Hepatocyte (in vitro differentiated cells): ENCODE data around the gene GJB5. TPM values are rescaled to one million over a fixed set of nuclear protein-coding genes. Genes with fewer than 3 reads are reported as not detected.

Experiments
- DNase-seq: peaks from one replicate; pipeline ENCODE4 v3.0.0-alpha.2; 2016; ENCODE audit warnings: low spot score
- H2AFZ ChIP-seq: fragments of 200-600 bp; sonication (generic); 2 replicates; pipeline ENCODE4 v1.6.0; 2016; ENCODE audit warnings: antibody characterized with exemption, mild to moderate bottlenecking
- H3K27ac ChIP-seq: fragments of 200-600 bp; sonication (generic); 2 replicates; pipeline ENCODE4 v1.5.1; 2016; ENCODE audit warnings: mild to moderate bottlenecking
- H3K27me3 ChIP-seq: fragments of 200-600 bp; sonication (generic); 2 replicates; pipeline ENCODE4 v1.6.1; 2016
- H3K36me3 ChIP-seq: fragments of 200-600 bp; sonication (generic); replicated peaks from 2 replicates; pipeline ENCODE4 v1.5.1; 2016; ENCODE audit warnings: low read depth; ENCODE audit not compliant: insufficient read depth
- H3K4me1 ChIP-seq: fragments of 200-600 bp; sonication (generic); 2 replicates; pipeline ENCODE4 v1.5.1; 2016; ENCODE audit warnings: mild to moderate bottlenecking, moderate library complexity; ENCODE audit not compliant: insufficient read depth
- H3K4me2 ChIP-seq: fragments of 200-600 bp; sonication (generic); 2 replicates; pipeline ENCODE4 v1.6.0; 2016
- H3K4me3 ChIP-seq: fragments of 200-600 bp; sonication (generic); 2 replicates; pipeline ENCODE4 v1.5.1; 2016; ENCODE audit warnings: mild to moderate bottlenecking
- H3K79me2 ChIP-seq: fragments of 200-600 bp; sonication (generic); 2 replicates; pipeline ENCODE4 v1.6.0; 2017; ENCODE audit warnings: mild to moderate bottlenecking
- H3K9me2 ChIP-seq: fragments of 200-600 bp; sonication (generic); replicated peaks from 2 replicates; pipeline ENCODE4 v1.6.0; 2017; ENCODE audit warnings: mild to moderate bottlenecking; ENCODE audit not compliant: insufficient read depth
- H3K9me3 ChIP-seq: fragments of 200-600 bp; sonication (generic); 2 replicates; pipeline ENCODE4 v1.5.1; 2016; ENCODE audit warnings: low read depth, mild to moderate bottlenecking
- H4K20me1 ChIP-seq: fragments of 200-600 bp; sonication (generic); 2 replicates; pipeline ENCODE4 v1.6.0; 2016; ENCODE audit warnings: mild to moderate bottlenecking; ENCODE audit not compliant: insufficient read depth, poor library complexity, severe bottlenecking
- EZH2 ChIP-seq: fragments of 200-600 bp; sonication (generic); IDR thresholded peaks from 2 replicates; pipeline ENCODE4 v1.6.1; 2016; ENCODE audit warnings: antibody characterized with exemption, mild to moderate bottlenecking, borderline replicate concordance
- EZH2phosphoT487 ChIP-seq: fragments of 200-600 bp; sonication (generic); IDR thresholded peaks from one replicate; pipeline ENCODE4 v1.6.1; 2018; ENCODE audit warnings: antibody characterized with exemption, mild to moderate bottlenecking, low read depth, moderate library complexity; ENCODE audit not compliant: unreplicated experiment, severe bottlenecking
- WGBS: methylation state at CpG from one replicate; pipeline ENCODE4 v1.1.6; 2016; ENCODE audit warnings: low lambda C conversion rate; ENCODE audit errors: missing lambda C conversion rate; 5-methylcytosine and 5-hydroxymethylcytosine counted together
- polyA plus RNA-seq: library from polyadenylated mRNA; unstranded; fragments of >200 nt; fragmentation: Nextera tagmentation; extraction: Ambion mirVana; gene quantifications from 2 replicates; pipeline ENCODE4 v1.2.1, GENCODE V29; 2016
- total RNA-seq: library from RNA; depleted of rRNA; stranded (reverse); fragments of >200 nt; gene quantifications from 2 replicates; pipeline ENCODE4 v1.2.3, GENCODE V29; 2014
- TF ChIP-seq, protein P1 (sequence below): fragments of 200-600 bp; sonication (generic); IDR thresholded peaks from 2 replicates; pipeline ENCODE4 v1.5.1; 2016; ENCODE audit warnings: antibody characterized with exemption, mild to moderate bottlenecking; ENCODE audit not compliant: poor library complexity

Gene GJB5
- total and polyA plus RNA-seq, 2 experiments from 2014 or later = 0.80 to 0.85 TPM

GRCh38 chr1:34780528-34780927, 25.7 kb downstream of the GJB5 start:
- Histone ChIP-seq H3K36me3 (no peaks in the 10 kb centered on the region), H3K9me2 (no peaks in the 10 kb centered on the region), H3K4me2 (peak overlapping the region; percentile 95), H3K4me3 (peak overlapping the region; percentile 23), H3K4me1 (peaks cover 20% of the 10 kb centered on the region), H3K27me3 (peaks cover 29% of the 10 kb centered on the region), H4K20me1 (no peaks in the 10 kb centered on the region), H2AFZ (peak overlapping the region; percentile 63), H3K9me3 (no peaks in the 10 kb centered on the region), H3K79me2 (no peaks in the 10 kb centered on the region), H3K27ac (no peak overlapping the region)
- no peak for DNase-seq
- TF ChIP-seq EZH2 (no peak), EZH2phosphoT487 (no peak)
- TF ChIP-seq, protein P1, sequence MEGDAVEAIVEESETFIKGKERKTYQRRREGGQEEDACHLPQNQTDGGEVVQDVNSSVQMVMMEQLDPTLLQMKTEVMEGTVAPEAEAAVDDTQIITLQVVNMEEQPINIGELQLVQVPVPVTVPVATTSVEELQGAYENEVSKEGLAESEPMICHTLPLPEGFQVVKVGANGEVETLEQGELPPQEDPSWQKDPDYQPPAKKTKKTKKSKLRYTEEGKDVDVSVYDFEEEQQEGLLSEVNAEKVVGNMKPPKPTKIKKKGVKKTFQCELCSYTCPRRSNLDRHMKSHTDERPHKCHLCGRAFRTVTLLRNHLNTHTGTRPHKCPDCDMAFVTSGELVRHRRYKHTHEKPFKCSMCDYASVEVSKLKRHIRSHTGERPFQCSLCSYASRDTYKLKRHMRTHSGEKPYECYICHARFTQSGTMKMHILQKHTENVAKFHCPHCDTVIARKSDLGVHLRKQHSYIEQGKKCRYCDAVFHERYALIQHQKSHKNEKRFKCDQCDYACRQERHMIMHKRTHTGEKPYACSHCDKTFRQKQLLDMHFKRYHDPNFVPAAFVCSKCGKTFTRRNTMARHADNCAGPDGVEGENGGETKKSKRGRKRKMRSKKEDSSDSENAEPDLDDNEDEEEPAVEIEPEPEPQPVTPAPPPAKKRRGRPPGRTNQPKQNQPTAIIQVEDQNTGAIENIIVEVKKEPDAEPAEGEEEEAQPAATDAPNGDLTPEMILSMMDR = no peak
- 88% methylated on average over 2 of the region's 2 CpGs for WGBS

GRCh38 chr1:34781071-34781843, 26.4 kb downstream of the GJB5 start, which contains the start of gene GJB3:
Gene GJB3, plus strand, starts transcription at chr1:34781214. Its CDS starts 3,549 bp downstream, at chr1:34784763.
- Histone ChIP-seq H3K9me3 (no peaks in the 10 kb centered on the region), H4K20me1 (no peaks in the 10 kb centered on the region), H3K4me3 (peak within 1 kb of the TSS; percentile 23), H2AFZ (peak within 1 kb of the TSS; percentile 63), H3K27ac (no peak within 1 kb of the TSS), H3K9me2 (no peaks in the 10 kb centered on the region), H3K79me2 (no peaks in the 10 kb centered on the region), H3K4me2 (peak within 1 kb of the TSS; percentile 95), H3K27me3 (peaks cover 29% of the 10 kb centered on the region), H3K36me3 (no peaks in the 10 kb centered on the region), H3K4me1 (peaks cover 20% of the 10 kb centered on the region)
- TF ChIP-seq EZH2phosphoT487 (peak; percentile 6), EZH2 (no peak)
- TF ChIP-seq, protein P1 = no peak
- 2% methylated on average over 40 of the region's 62 CpGs for WGBS
- DNase-seq = peak; percentile 46

- H2AFZ ChIP-seq = no peak overlapping the region
- H3K27me3 ChIP-seq = peaks cover 29% of the 10 kb centered on the region
Observed at GRCh38 chr1:34781844-34782391, 27.1 kb downstream of the GJB5 start.

More at GRCh38 chr1:34781844-34782391, 27.1 kb downstream of the GJB5 start:
- Histone ChIP-seq H3K79me2 (no peaks in the 10 kb centered on the region), H3K4me3 (peak overlapping the region; percentile 23), H4K20me1 (no peaks in the 10 kb centered on the region), H3K4me1 (peaks cover 20% of the 10 kb centered on the region), H3K9me2 (no peaks in the 10 kb centered on the region), H3K36me3 (no peaks in the 10 kb centered on the region), H3K4me2 (peak overlapping the region; percentile 95), H3K27ac (peak overlapping the region; percentile 16), H3K9me3 (no peaks in the 10 kb centered on the region)
- no peak for DNase-seq
- TF ChIP-seq EZH2phosphoT487 = peak; percentile 11
- TF ChIP-seq, protein P1 = no peak
- no peak for TF ChIP-seq EZH2
- 12% methylated on average over 9 of the region's 18 CpGs for WGBS
